ENCODE measurements around the gene OSM.

- no peak for TF ChIP-seq POLR2AphosphoS5 (IDR thresholded peaks at IDR 0.05)
- no peak for TF ChIP-seq CTCF (IDR thresholded peaks at IDR 0.05)
- TF ChIP-seq POLR2A (IDR thresholded peaks at IDR 0.05): no peak
Observed at GRCh38 chr22:30312053-30312452, 45.4 kb upstream of the OSM start.
